Peyer's patch (tissue), 4 donors: ENCODE measurements around the gene MACROD2. TPM values are rescaled to one million over a fixed set of nuclear protein-coding genes. Genes with fewer than 3 reads are reported as not detected.

Experiments
- DNase-seq, 3 donors: peaks; one replicate each; pipeline ENCODE4 v3.0.0-alpha.2; 2017 to 2019
- H3K27ac ChIP-seq, 4 donors: fragments of 200-600 bp; sonication (generic); one replicate each; pipeline ENCODE4 v1.5.1; 2016 to 2019
- H3K27me3 ChIP-seq, 2 donors: fragments of 200-600 bp; sonication (generic); one replicate each; pipeline ENCODE4 v1.5.1; 2019
- H3K36me3 ChIP-seq, 3 donors: fragments of 200-600 bp; sonication (generic); one replicate each; pipeline ENCODE4 v1.5.1; 2016 to 2019
- H3K4me1 ChIP-seq, 4 donors: fragments of 200-600 bp; sonication (generic); one replicate each; pipeline ENCODE4 v1.5.1; 2016 to 2019
- H3K4me3 ChIP-seq, 4 donors: fragments of 200-600 bp; sonication (generic); 1 replicate in 3 of 4; 2 replicates in 1 of 4; pipeline ENCODE4 v1.5.1; 2016 to 2019; ENCODE audit warnings: mild to moderate bottlenecking in 1 of 4
- H3K9me3 ChIP-seq, 4 donors: fragments of 200-600 bp; sonication (generic); one replicate each; pipeline ENCODE4 v1.5.1; 2016 to 2019; ENCODE audit warnings: mild to moderate bottlenecking in 1 of 4
- CTCF ChIP-seq, 6 experiments: fragments of 450-650 bp in 4 of 6; fragments of 200-600 bp in 2 of 6; sonication (generic) in 1 of 6; IDR thresholded peaks; one replicate each; pipeline ENCODE4 v1.5.1; 2017 to 2019; ENCODE audit warnings: antibody characterized with exemption in 6 of 6, mild to moderate bottlenecking in 3 of 6, moderate library complexity in 1 of 6
- POLR2A ChIP-seq, 2 donors: fragments of 450-650 bp; IDR thresholded peaks; one replicate each; pipeline ENCODE4 v1.5.1; 2017; ENCODE audit warnings: antibody characterized with exemption in 2 of 2, mild to moderate bottlenecking in 2 of 2, moderate library complexity in 2 of 2
- total RNA-seq, 4 donors: library from RNA; depleted of rRNA; stranded (reverse); fragments of >200 nt; gene quantifications; one replicate each; pipeline ENCODE4 v1.1.0, GENCODE V29; 2016

Gene MACROD2
- total RNA-seq, 4 donors from 2014 or later, result 2.5 to 10.7 (median 6.5) TPM

GRCh38 chr20:16058268-16058667, 2063.0 kb downstream of the MACROD2 start:
- TF ChIP-seq POLR2A (IDR thresholded peaks at IDR 0.05) (no peak), CTCF (IDR thresholded peaks at IDR 0.05) (no peak)
- no peak for DNase-seq
- Histone ChIP-seq H3K36me3 (no peaks in the 10 kb centered on the region), H3K4me3 (no peak overlapping the region), H3K27ac (no peak overlapping the region), H3K9me3 (no peaks in the 10 kb centered on the region), H3K4me1 (no peaks in the 10 kb centered on the region), H3K27me3 (no peaks in the 10 kb centered on the region)

GRCh38 chr20:16059841-16060240, 2064.5 kb downstream of the MACROD2 start:
- TF ChIP-seq CTCF (IDR thresholded peaks at IDR 0.05) (no peak), POLR2A (IDR thresholded peaks at IDR 0.05) (no peak)
- no peak overlapping the region for H3K4me3 ChIP-seq
- no peaks in the 10 kb centered on the region for H3K36me3 ChIP-seq
- no peaks in the 10 kb centered on the region for H3K9me3 ChIP-seq
- no peak overlapping the region for H3K27ac ChIP-seq
- H3K4me1 ChIP-seq, result no peaks in the 10 kb centered on the region
- no peak for DNase-seq
- no peaks in the 10 kb centered on the region for H3K27me3 ChIP-seq

GRCh38 chr20:16061351-16061750, 2066.0 kb downstream of the MACROD2 start:
- no peak for DNase-seq
- TF ChIP-seq CTCF (IDR thresholded peaks at IDR 0.05), result no peak
- no peak for TF ChIP-seq POLR2A (IDR thresholded peaks at IDR 0.05)
- no peak overlapping the region for H3K27ac ChIP-seq
- no peaks in the 10 kb centered on the region for H3K9me3 ChIP-seq
- H3K4me1 ChIP-seq, result no peaks in the 10 kb centered on the region
- no peak overlapping the region for H3K4me3 ChIP-seq
- H3K36me3 ChIP-seq, result no peaks in the 10 kb centered on the region
- H3K27me3 ChIP-seq, result no peaks in the 10 kb centered on the region

- no peak overlapping the region for H3K27ac ChIP-seq
- H3K4me1 ChIP-seq, result no peaks in the 10 kb centered on the region
- H3K36me3 ChIP-seq, result no peaks in the 10 kb centered on the region
- no peaks in the 10 kb centered on the region for H3K27me3 ChIP-seq
- no peaks in the 10 kb centered on the region for H3K9me3 ChIP-seq
- no peak for DNase-seq
- TF ChIP-seq POLR2A (IDR thresholded peaks at IDR 0.05) (no peak), CTCF (IDR thresholded peaks at IDR 0.05) (no peak)
- H3K4me3 ChIP-seq, result no peak overlapping the region
These were observed 2067.6 kb downstream of the MACROD2 start for GRCh38 chr20:16062661-16063581.

GRCh38 chr20:16063881-16064280, 2068.6 kb downstream of the MACROD2 start:
- DNase-seq, result no peak
- Histone ChIP-seq H3K4me1 (no peaks in the 10 kb centered on the region), H3K36me3 (no peaks in the 10 kb centered on the region), H3K27me3 (no peaks in the 10 kb centered on the region), H3K4me3 (no peak overlapping the region), H3K27ac (no peak overlapping the region), H3K9me3 (no peaks in the 10 kb centered on the region)
- no peak for TF ChIP-seq POLR2A (IDR thresholded peaks at IDR 0.05)
- TF ChIP-seq CTCF (IDR thresholded peaks at IDR 0.05), result no peak
